T47D (cell line): ENCODE results near the gene GPRC5A.

Experiments
- DNase-seq, 2 experiments: peaks; one replicate each; pipeline versions ENCODE4 v3.0.0 to v3.0.0-alpha.2; 2011 to 2012; ENCODE audit warnings: low read depth in 1 of 2, low spot score in 1 of 2
- JUND ChIP-seq: IDR thresholded peaks from 2 replicates; pipeline ENCODE4 v1.6.1; 2012; ENCODE audit warnings: low read depth
- in situ Hi-C: cut with HindIII; loops from 2 replicates; pipeline ENCODE4 v1.10.0; 2016; ENCODE audit warnings: low sequenced_read_pairs, low pct_unique_long_range_greater_than_20kb

GPRC5A gene

GRCh38 chr12:12945591-12945990 lies 54.2 kb downstream of the GPRC5A start:
- DNase-seq = no peak
- in situ Hi-C loops = no loop called here
- TF ChIP-seq JUND = no peak

- no peak for DNase-seq
- TF ChIP-seq JUND = no peak
- in situ Hi-C loops = no loop called here
These were observed 55.5 kb downstream of the GPRC5A start for GRCh38 chr12:12946686-12947355.

DNA sequence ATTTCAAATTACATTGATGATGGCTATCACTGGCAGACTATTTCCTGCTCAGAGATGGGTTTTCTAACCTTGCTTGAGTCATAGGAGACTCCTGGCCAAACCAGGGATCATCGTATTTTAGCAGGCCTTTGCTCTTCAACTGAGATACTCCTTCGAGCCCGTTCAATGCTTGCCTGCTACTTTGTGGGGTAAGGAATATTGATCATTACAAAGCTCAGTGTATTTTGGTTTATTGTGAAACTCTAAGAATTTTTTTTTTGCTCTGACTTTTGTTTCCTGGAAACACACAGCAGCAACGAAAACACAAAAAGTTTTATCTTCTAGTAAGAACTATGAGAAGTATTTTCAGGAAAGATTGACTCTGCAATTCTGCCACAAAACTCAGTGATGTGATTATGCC lies 56.5 kb downstream of the GPRC5A start:
- no peak for DNase-seq

DNA sequence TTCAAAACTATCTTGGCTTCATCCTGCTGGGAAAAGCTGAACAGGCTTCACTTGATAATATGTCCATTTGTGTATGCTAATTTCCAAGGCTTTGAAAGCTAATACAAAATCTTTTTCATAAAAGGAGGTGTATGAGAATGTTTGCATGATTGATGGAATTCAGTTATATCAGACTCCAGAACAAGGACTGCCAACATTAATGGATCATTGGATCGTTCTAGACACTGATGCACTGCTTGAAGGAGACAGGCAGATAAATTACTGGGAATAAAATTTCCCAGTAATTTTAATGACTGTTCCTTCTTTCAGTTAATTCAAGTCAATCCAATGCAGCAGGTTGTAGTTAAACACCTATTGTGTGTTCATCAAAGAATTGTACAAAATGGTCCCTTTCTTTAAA lies 60.1 kb downstream of the GPRC5A start:
- no peak for DNase-seq
- TF ChIP-seq JUND = no peak
- in situ Hi-C loops = no loop called here

More for the DNA sequence above, 56.5 kb downstream of the GPRC5A start:
- TF ChIP-seq JUND = no peak
- in situ Hi-C loops = no loop called here

DNA sequence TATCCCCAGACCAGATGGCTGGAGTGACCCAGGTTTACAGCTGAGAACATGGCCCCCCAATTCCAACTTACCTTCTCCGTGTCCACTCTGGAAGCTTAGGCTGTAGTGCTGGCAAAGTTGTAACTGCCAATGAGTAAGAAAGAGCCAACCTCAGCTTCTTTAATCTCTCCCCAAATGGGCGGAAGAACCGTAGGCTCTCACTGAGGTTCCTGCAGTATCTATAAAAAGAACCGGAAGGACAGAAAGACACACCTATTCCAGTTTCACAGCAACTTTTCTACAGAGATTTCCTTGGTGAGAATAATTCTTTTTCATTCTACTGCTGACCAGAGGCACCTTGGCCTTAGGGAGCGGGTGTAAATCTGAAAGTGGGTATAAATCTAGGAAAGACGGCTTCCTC lies 60.7 kb downstream of the GPRC5A start, which contains the start of gene GPRC5D:
TSS of gene GPRC5D (minus strand) at position 135 of the 400 bp plus-strand sequence. CDS start 1,786 bp downstream, outside the sequence.
- no peak for TF ChIP-seq JUND
- in situ Hi-C loops = no loop called here
- DNase-seq = no peak

DNA sequence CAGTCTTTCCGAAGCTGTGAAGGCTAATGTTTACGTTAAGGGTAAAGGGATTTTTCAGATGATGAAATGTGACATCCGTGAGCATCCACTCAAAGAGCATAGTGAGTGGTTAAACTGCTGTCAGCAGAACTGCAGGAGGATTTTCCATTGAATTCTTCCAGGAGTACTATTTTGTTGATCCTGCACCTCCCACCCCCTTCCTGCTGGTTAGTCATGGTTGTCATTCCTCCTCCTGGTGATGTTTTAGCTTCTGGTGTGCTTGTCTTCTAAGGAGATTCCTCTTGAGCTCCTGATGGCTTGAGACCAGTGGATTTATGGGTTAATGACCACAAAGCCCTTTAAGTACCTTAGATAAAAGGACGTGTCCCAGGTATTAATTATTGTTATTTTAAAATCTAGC lies 63.0 kb downstream of the GPRC5A start:
- in situ Hi-C loops = no loop called here
- no peak for DNase-seq
- TF ChIP-seq JUND = no peak

- TF ChIP-seq JUND = no peak
- no peak for DNase-seq
- in situ Hi-C loops = no loop called here
These were observed 63.7 kb downstream of the GPRC5A start for GRCh38 chr12:12954878-12955625.

DNA sequence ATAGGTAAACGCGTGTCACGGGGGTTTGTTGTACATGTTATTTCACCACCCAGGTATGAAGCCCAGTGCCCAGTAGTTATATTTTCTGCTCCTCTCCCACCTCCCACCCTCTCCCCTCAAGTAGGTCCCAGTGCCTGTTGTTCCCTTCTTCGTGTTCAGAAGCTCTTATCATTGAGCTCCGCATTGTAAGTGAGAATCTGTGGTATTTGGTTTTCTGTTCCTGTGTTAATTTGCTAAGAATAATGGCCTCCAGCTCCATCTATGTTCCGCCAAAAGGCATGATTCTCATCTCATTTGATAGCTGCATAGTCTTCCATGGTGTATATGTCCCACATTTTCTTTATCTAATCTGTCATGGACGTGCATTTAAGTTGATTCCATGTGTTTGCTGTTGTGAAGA lies 67.5 kb downstream of the GPRC5A start:
- DNase-seq = no peak
- in situ Hi-C loops = no loop called here
- no peak for TF ChIP-seq JUND

DNA sequence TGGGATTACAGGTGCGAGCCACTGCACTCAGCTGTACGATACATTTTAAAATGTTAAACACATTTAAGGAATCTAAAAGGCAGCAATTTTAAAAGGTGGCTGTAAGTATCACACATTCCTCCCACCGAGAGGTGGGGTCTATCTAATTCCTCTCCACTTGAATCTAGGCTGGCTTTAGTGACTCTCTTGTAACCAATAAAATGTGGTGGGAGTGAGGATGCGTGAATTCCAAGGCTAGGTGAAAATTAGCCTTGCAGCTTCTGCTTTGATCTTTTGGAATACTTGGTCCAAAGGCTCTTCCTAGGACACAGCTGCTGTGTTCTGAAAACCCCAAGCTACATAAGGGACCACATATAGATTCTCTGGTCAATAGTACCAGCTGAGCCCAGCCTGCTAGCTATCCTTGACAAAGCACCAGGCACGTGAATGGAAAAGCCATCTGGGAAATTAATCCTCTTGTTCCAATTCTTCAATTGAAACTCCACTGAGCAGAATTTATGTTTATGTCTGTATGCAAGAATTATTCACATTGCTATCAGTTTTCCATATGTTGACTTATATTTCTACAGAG lies 69.4 kb downstream of the GPRC5A start:
- in situ Hi-C loops = no loop called here
- no peak for DNase-seq
- TF ChIP-seq JUND = no peak

GRCh38 chr12:12964255-12964654 lies 72.9 kb downstream of the GPRC5A start:
- no peak for TF ChIP-seq JUND
- in situ Hi-C loops = no loop called here
- DNase-seq = no peak

DNA sequence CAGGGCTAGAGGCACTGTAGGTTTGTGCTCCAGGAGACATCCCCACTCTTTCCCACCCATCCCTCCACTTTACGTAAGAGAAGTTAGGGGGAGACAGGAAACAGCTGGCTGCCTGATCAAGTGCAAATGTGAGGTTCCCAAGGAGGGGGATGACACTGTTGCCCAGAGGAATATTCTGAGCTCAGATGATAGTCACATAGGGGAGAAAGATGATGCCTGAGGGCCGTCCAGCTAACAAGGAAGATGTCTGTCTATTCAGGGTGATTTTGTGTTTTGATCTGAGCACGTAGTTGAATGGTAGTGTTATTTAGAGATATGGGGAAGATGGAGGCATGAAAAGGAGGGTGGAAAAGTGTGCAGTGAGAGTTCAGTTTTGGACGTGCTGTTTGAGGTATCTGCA lies 74.5 kb downstream of the GPRC5A start:
- no peak for TF ChIP-seq JUND
- no peak for DNase-seq
- in situ Hi-C loops = no loop called here
